IPS-18c (cell line): ENCODE measurements around the gene DGKD.

Source experiments
- H3K4me3 ChIP-seq: 2 replicates; pipeline ENCODE4 v1.7.0; 2013; ENCODE audit warnings: low read depth, mild to moderate bottlenecking, low read length, moderate library complexity; ENCODE audit not compliant: insufficient read depth
- H3K9me3 ChIP-seq: one replicate; pipeline ENCODE4 v1.6.1; 2013; ENCODE audit warnings: mild to moderate bottlenecking, low read length, moderate library complexity; ENCODE audit not compliant: control insufficient read depth, insufficient read depth

The DGKD gene

GRCh38 chr2:233480490-233481202, 126.4 kb downstream of the DGKD start:
- Histone ChIP-seq H3K4me3 (no peak overlapping the region), H3K9me3 (peaks cover 15% of the 10 kb centered on the region)

- Histone ChIP-seq H3K4me3 (no peak overlapping the region), H3K9me3 (peaks cover 13% of the 10 kb centered on the region)
Observed at GRCh38 chr2:233481368-233482142, 127.3 kb downstream of the DGKD start.

- H3K4me3 ChIP-seq = no peak overlapping the region
- peaks cover 13% of the 10 kb centered on the region for H3K9me3 ChIP-seq
Observed at GRCh38 chr2:233482616-233483015, 128.3 kb downstream of the DGKD start.

GRCh38 chr2:233485726-233486125, 131.4 kb downstream of the DGKD start:
- Histone ChIP-seq H3K4me3 (no peak overlapping the region), H3K9me3 (peaks cover 13% of the 10 kb centered on the region)

GRCh38 chr2:233486357-233486756, 132.1 kb downstream of the DGKD start:
- Histone ChIP-seq H3K4me3 (no peak overlapping the region), H3K9me3 (peaks cover 13% of the 10 kb centered on the region)

GRCh38 chr2:233486778-233487552, 132.7 kb downstream of the DGKD start:
- Histone ChIP-seq H3K4me3 (no peak overlapping the region), H3K9me3 (peaks cover 13% of the 10 kb centered on the region)

GRCh38 chr2:233487748-233488345, 133.6 kb downstream of the DGKD start:
- peaks cover 10% of the 10 kb centered on the region for H3K9me3 ChIP-seq
- no peak overlapping the region for H3K4me3 ChIP-seq

GRCh38 chr2:233489143-233489542, 134.8 kb downstream of the DGKD start:
- Histone ChIP-seq H3K4me3 (no peak overlapping the region), H3K9me3 (peaks cover 4% of the 10 kb centered on the region)

- Histone ChIP-seq H3K4me3 (no peak overlapping the region), H3K9me3 (peaks cover 2% of the 10 kb centered on the region)
Observed at GRCh38 chr2:233489666-233490065, 135.4 kb downstream of the DGKD start.

- H3K4me3 ChIP-seq = no peak overlapping the region
- no peaks in the 10 kb centered on the region for H3K9me3 ChIP-seq
Observed at GRCh38 chr2:233490831-233491230, 136.5 kb downstream of the DGKD start.

- H3K9me3 ChIP-seq = no peaks in the 10 kb centered on the region
- no peak overlapping the region for H3K4me3 ChIP-seq
Observed at GRCh38 chr2:233491326-233491725, 137.0 kb downstream of the DGKD start.

GRCh38 chr2:233492078-233492477, 137.8 kb downstream of the DGKD start:
- Histone ChIP-seq H3K4me3 (no peak overlapping the region), H3K9me3 (no peaks in the 10 kb centered on the region)

- no peak overlapping the region for H3K4me3 ChIP-seq
- H3K9me3 ChIP-seq = no peaks in the 10 kb centered on the region
Observed at GRCh38 chr2:233492751-233493150, 138.5 kb downstream of the DGKD start.

- Histone ChIP-seq H3K9me3 (no peaks in the 10 kb centered on the region), H3K4me3 (no peak overlapping the region)
Observed at GRCh38 chr2:233495503-233496496, 141.5 kb downstream of the DGKD start.

GRCh38 chr2:233497692-233498091, 143.4 kb downstream of the DGKD start:
- Histone ChIP-seq H3K4me3 (no peak overlapping the region), H3K9me3 (no peaks in the 10 kb centered on the region)

GRCh38 chr2:233498126-233498525, 143.8 kb downstream of the DGKD start:
- Histone ChIP-seq H3K9me3 (no peaks in the 10 kb centered on the region), H3K4me3 (no peak overlapping the region)
